OCI-LY3 (cell line): ENCODE measurements around the gene SHISA6.

Source experiments
- H2AFZ ChIP-seq: fragments of 200-600, 300-600 bp; shearing (Covaris generic); 2 replicates; pipeline ENCODE4 v1.6.0; 2014; ENCODE audit warnings: antibody characterized with exemption, low read depth, low read length
- H3K27ac ChIP-seq: fragments of 200-600, 300-600 bp; sonication (generic); 2 replicates; pipeline ENCODE4 v1.5.1; 2014; ENCODE audit warnings: mild to moderate bottlenecking, low read length, moderate library complexity, mixed read lengths
- H3K27me3 ChIP-seq: fragments of 200-600, 300-600 bp; sonication (generic); 2 replicates; pipeline ENCODE4 v1.6.1; 2014; ENCODE audit warnings: low read depth, low read length, mixed read lengths
- H3K36me3 ChIP-seq: fragments of 200-600, 300-600 bp; sonication (generic); replicated peaks from 2 replicates; pipeline ENCODE3; 2014; ENCODE audit warnings: low read depth, low read length, mixed read lengths
- H3K4me1 ChIP-seq: fragments of 300-600, 200-600 bp; sonication (generic); 2 replicates; pipeline ENCODE4 v1.6.1; 2014; ENCODE audit warnings: low read length, mixed read lengths
- H3K4me2 ChIP-seq: fragments of 200-600, 300-600 bp; sonication (generic); 2 replicates; pipeline ENCODE4 v1.6.1; 2014; ENCODE audit warnings: low read length, mixed read lengths
- H3K4me3 ChIP-seq: fragments of 300-600, 200-600 bp; sonication (generic); 2 replicates; pipeline ENCODE4 v1.5.1; 2014; ENCODE audit warnings: antibody characterized with exemption, mild to moderate bottlenecking, low read length, moderate library complexity
- H3K79me2 ChIP-seq: fragments of 300-600, 200-600 bp; shearing (Covaris generic); 2 replicates; pipeline ENCODE4 v1.6.1; 2014; ENCODE audit warnings: mild to moderate bottlenecking, low read length, mixed read lengths
- H3K9ac ChIP-seq: fragments of 300-600, 200-600 bp; shearing (Covaris generic); 2 replicates; pipeline ENCODE4 v1.6.0; 2014; ENCODE audit warnings: mild to moderate bottlenecking, low read length, moderate library complexity
- H3K9me3 ChIP-seq: fragments of 200-600, 300-600 bp; shearing (Covaris generic); 2 replicates; pipeline ENCODE4 v1.6.1; 2014; ENCODE audit warnings: low read length, mixed read lengths; ENCODE audit not compliant: insufficient read depth
- H4K20me1 ChIP-seq: fragments of 200-600, 300-600 bp; sonication (generic); 2 replicates; pipeline ENCODE4 v1.6.1; 2016; ENCODE audit warnings: low read length, mixed read lengths; ENCODE audit not compliant: insufficient read depth
- EZH2phosphoT487 ChIP-seq: fragments of 200-600 bp; shearing (Covaris generic); IDR thresholded peaks from 2 replicates; pipeline ENCODE4 v1.6.1; 2018; ENCODE audit warnings: antibody characterized with exemption, mixed run types, low read depth
- TF ChIP-seq, protein P1 (sequence below): fragments of 200-600, 300-600 bp; sonication (generic); IDR thresholded peaks from 2 replicates; pipeline ENCODE4 v1.5.1; 2014; ENCODE audit warnings: antibody characterized with exemption, low read length, low read depth

The SHISA6 gene

DNA sequence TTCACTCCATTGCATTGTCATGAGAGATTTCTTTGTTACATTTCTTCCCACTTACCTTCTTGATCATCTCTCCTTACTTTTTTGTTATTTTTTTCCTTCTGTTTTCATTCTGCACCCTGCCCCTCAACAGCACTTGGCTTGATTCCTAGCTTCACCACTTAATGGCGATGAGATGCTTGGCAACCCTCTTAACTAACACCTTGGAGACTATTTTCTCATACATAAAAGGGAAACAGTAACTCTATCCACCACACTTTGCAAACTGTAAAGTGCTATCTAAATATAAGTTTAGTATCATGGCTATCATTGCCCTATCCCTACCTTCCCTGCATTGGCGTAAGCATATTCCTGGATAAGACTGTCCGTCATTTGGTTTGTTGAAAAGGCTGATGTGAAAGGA is 177.3 kb downstream of the SHISA6 start:
- no peak for TF ChIP-seq EZH2phosphoT487
- TF ChIP-seq, protein P1, sequence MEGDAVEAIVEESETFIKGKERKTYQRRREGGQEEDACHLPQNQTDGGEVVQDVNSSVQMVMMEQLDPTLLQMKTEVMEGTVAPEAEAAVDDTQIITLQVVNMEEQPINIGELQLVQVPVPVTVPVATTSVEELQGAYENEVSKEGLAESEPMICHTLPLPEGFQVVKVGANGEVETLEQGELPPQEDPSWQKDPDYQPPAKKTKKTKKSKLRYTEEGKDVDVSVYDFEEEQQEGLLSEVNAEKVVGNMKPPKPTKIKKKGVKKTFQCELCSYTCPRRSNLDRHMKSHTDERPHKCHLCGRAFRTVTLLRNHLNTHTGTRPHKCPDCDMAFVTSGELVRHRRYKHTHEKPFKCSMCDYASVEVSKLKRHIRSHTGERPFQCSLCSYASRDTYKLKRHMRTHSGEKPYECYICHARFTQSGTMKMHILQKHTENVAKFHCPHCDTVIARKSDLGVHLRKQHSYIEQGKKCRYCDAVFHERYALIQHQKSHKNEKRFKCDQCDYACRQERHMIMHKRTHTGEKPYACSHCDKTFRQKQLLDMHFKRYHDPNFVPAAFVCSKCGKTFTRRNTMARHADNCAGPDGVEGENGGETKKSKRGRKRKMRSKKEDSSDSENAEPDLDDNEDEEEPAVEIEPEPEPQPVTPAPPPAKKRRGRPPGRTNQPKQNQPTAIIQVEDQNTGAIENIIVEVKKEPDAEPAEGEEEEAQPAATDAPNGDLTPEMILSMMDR, result no peak
- H3K27me3 ChIP-seq, result no peaks in the 10 kb centered on the region
- H3K4me3 ChIP-seq, result no peak overlapping the region
- H2AFZ ChIP-seq, result no peak overlapping the region
- no peaks in the 10 kb centered on the region for H3K4me1 ChIP-seq
- H3K9ac ChIP-seq, result no peak overlapping the region
- H3K4me2 ChIP-seq, result no peak overlapping the region
- no peak overlapping the region for H3K27ac ChIP-seq
- H4K20me1 ChIP-seq, result no peaks in the 10 kb centered on the region
- no peaks in the 10 kb centered on the region for H3K79me2 ChIP-seq
- no peaks in the 10 kb centered on the region for H3K9me3 ChIP-seq
- H3K36me3 ChIP-seq, result no peaks in the 10 kb centered on the region

DNA sequence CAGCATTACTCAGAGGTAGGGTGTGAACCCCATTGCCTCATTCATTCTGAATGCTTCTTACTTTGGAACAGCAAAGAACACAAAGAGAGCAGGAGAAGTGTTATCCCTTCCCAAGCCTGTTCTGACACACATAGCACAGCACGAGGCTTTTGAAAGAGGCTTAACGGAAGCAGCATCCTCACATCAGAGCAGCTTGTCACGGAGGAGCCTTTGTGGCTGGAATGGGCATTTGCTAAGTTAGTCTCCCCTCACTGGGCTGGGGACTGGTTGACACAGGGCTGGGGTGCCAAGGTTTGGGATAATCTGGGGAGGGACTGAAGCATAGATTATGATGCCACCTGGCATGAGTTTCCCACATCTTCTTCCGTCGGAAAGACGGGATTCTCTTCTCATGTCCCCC is 189.7 kb downstream of the SHISA6 start:
- Histone ChIP-seq H3K27me3 (no peaks in the 10 kb centered on the region), H3K36me3 (no peaks in the 10 kb centered on the region), H3K27ac (no peak overlapping the region), H4K20me1 (no peaks in the 10 kb centered on the region), H2AFZ (no peak overlapping the region), H3K4me2 (no peak overlapping the region), H3K9me3 (no peaks in the 10 kb centered on the region), H3K4me3 (no peak overlapping the region), H3K9ac (no peak overlapping the region), H3K79me2 (no peaks in the 10 kb centered on the region), H3K4me1 (no peaks in the 10 kb centered on the region)
- TF ChIP-seq, protein P1, result no peak
- no peak for TF ChIP-seq EZH2phosphoT487

DNA sequence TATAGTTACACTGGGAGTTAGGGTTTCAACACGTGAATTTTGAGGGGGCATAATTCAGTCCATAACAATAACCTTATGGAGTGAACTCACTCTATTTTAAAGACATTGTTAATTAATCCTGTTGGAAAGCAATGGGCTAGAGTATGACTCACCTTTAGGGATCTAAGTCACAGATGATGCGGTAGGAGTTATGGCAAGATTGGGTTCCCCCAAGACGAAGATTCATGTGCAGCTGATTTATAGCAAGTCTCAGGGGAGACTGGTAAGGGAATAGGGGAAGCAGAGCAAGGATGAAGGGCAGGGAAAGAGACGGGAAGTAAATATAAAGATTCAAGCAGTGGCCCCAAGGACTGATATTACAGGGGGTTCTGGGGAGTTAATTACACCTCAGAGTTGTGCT is 197.7 kb downstream of the SHISA6 start:
- no peak for TF ChIP-seq EZH2phosphoT487

DNA sequence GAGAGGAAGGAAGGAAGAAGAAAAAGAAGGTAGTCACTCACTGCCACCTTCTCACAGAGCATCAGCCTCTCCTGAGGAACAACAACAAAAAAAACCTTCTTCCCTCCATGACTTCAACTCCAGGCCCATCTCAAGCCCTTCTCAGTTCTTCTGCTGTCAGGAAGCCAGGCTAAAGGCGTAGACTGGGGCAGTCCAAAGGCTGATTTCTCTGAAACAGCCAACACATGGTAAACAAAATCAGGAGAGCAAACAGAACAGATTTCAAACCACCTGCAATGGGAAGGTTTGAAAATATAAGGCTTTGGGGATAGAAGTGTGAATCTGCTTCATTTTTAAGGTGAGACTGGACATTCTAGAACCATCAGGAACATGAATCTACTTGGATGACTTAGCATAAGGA is 200.0 kb downstream of the SHISA6 start:
- Histone ChIP-seq H3K4me2 (no peak overlapping the region), H4K20me1 (no peaks in the 10 kb centered on the region), H3K36me3 (no peaks in the 10 kb centered on the region), H3K4me3 (no peak overlapping the region), H3K79me2 (no peaks in the 10 kb centered on the region), H3K27me3 (no peaks in the 10 kb centered on the region), H3K4me1 (no peaks in the 10 kb centered on the region), H3K27ac (no peak overlapping the region), H3K9ac (no peak overlapping the region), H3K9me3 (no peaks in the 10 kb centered on the region), H2AFZ (no peak overlapping the region)
- TF ChIP-seq, protein P1, result no peak
- no peak for TF ChIP-seq EZH2phosphoT487

More for the DNA sequence above, 197.7 kb downstream of the SHISA6 start:
- H2AFZ ChIP-seq, result no peak overlapping the region
- no peaks in the 10 kb centered on the region for H4K20me1 ChIP-seq
- no peak overlapping the region for H3K27ac ChIP-seq
- no peaks in the 10 kb centered on the region for H3K9me3 ChIP-seq
- H3K4me2 ChIP-seq, result no peak overlapping the region
- H3K27me3 ChIP-seq, result no peaks in the 10 kb centered on the region
- H3K36me3 ChIP-seq, result no peaks in the 10 kb centered on the region
- H3K4me3 ChIP-seq, result no peak overlapping the region
- H3K4me1 ChIP-seq, result no peaks in the 10 kb centered on the region
- no peaks in the 10 kb centered on the region for H3K79me2 ChIP-seq
- no peak overlapping the region for H3K9ac ChIP-seq

DNA sequence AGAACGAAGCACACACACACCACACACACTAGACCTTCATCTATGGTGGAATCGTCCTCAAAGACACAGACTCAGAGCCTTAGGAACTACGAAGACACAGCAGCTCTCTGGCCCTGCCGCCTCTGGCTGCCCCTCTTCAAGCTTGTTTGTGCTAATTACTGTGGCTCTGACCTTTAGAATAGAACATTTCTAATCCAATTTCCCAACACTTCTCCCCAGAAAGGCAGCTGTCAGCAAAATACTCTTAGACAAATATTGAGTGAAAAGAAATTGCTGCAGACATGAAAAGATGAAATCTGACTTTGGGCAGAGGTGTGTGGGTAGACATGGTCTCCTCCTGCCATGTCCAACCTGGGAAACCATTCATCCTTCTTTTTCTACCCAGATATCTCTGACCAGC is 205.3 kb downstream of the SHISA6 start:
- no peak overlapping the region for H3K4me2 ChIP-seq
- no peak overlapping the region for H2AFZ ChIP-seq
- H4K20me1 ChIP-seq, result no peaks in the 10 kb centered on the region
- no peaks in the 10 kb centered on the region for H3K4me1 ChIP-seq
- H3K79me2 ChIP-seq, result no peaks in the 10 kb centered on the region
- no peaks in the 10 kb centered on the region for H3K27me3 ChIP-seq
- no peaks in the 10 kb centered on the region for H3K36me3 ChIP-seq
- H3K9ac ChIP-seq, result no peak overlapping the region
- no peak overlapping the region for H3K27ac ChIP-seq
- no peaks in the 10 kb centered on the region for H3K9me3 ChIP-seq
- TF ChIP-seq, protein P1, result no peak
- TF ChIP-seq EZH2phosphoT487, result no peak
- no peak overlapping the region for H3K4me3 ChIP-seq
